H4 (cell line): Measurements from ENCODE around the gene PTPN22. TPM values are rescaled to one million over a fixed set of nuclear protein-coding genes. Genes with fewer than 3 reads are reported as not detected.

ENCODE experiments used
- DNase-seq: peaks from one replicate; pipeline ENCODE4 v3.0.0-alpha.2; 2015; ENCODE audit warnings: low spot score
- total RNA-seq: library from RNA; depleted of rRNA; stranded (reverse); fragments of >200 nt; shearing (Covaris generic); gene quantifications from 2 replicates; pipeline ENCODE4 v1.2.3, GENCODE V29; 2014

The PTPN22 gene
- total RNA-seq, 1 experiment from 2014 or later, result 0.62 TPM

DNA sequence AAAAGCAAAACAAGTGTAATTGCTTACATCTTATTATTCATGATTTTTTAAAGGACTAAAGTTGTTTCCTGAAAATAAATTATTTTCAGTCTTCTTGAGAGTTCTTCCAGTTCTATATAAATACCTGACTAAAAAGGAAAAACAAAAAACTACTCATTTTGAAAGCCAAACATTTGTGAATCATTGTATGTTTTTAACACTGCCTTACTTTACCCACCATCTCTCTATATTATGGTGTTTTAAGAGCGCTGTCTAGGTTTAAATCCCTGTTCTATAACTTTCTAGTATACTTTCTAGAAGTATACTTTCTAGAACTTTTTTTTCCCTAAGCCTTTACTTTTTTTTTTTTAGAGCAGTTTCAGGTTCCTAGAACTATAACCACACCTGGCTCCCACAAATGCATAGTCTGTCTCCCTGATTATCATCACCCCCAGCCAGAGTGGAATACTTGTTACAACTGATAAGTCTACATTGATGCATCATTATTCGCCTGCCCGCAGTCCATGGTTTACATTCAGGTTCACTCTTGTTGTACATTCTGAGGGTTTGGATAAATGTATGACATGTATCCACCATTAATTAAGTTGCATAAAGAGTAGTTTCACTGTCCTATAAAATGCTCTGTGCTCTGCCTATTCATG, 69.0 kb downstream of the PTPN22 start:
- no peak for DNase-seq

DNA sequence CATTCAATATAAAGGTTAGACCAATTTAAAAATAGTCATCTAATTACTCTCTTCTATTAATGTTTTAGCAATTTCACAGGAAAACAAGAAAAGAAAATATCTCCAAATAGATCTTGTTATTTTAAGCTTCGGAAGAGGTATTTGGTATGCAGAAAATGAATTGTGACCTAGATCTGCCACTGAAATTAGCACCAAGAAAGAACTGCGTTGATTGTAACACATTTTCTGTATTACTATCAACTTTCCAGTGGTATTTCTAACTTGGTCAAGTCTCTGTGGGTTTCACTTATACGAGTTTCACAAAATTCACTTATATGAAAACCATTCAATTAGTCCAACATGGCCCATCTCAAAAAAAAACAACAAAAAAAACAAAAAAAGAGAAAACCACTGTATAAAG, 71.0 kb downstream of the PTPN22 start:
- no peak for DNase-seq

DNA sequence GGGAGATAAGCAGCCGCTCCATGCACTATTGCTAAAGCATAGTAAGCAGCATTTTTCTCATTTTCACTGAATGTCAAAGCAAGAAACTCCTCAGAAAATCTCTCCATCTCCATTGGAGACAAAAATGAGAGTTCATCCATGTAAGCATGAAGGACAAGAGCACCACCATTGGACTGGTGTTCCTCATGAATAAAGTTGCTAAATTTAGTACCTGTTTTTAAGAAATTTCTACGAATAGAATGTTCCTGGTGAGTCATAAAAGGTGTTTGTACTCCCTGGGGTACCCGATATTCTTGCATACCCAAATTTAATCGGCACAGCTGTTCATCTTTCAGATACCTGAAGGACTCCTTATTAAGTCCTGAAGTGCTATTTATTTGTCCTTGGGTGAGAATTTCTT, 74.0 kb downstream of the PTPN22 start:
- DNase-seq, result no peak

GRCh38 chr1:113793878-113794834, 77.4 kb downstream of the PTPN22 start:
- no peak for DNase-seq

GRCh38 chr1:113792986-113793385, 78.5 kb downstream of the PTPN22 start:
- no peak for DNase-seq

DNA sequence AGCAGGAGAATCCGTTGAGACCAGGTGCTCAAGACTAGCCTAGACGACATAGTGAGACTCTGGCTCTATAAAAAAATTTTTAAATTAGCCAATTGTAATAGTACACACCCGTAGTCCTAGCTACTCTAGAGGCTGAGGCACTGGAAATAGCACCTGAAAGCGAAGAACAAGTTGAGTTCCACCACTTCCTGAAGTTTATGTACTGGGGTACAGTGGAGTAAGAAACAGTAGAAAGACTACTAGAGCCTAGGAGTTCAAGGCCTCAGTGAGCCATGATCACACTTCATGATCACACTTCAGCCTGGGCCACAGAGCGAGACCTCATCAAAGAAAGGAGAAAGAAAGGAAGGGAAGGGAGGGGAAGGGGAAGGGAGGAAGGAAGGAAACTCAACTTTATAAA, 79.0 kb downstream of the PTPN22 start:
- DNase-seq, result no peak

DNA sequence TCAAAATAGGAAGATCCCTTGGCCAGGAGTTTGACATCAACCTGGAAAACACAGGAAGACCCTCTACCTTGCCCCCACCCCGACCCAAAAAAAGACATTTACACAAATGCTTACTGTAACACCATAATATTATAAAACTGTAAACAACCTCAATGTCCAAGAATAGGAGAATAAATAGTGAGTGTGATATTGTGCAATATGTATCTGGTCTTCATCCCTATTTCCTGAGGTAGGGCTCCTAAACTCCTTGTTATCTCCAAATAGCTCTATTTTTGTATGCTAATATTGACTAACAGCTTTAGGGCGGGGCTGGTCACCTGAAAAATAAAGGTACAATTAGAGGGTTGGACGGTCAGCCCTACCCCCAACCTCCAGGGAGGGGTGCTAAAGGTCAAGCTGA, 82.7 kb downstream of the PTPN22 start:
- no peak for DNase-seq

DNA sequence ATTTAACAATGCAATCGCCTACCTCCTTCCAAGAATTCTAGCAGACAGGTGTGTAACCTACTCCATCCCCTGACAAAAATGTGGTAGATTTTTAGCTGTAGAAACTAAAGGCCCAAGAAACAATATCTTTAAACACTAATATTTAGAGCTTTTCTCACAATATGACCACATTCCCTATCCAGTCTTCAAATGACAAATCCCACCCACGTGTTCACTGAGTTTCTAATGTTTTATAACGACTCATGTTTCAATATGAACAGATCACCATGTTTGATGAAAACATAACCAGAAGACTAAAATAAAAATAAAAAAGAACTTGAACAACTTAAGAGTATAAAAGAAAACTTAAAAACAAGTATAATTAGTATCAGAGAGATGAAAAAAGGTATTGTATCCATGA, 83.8 kb downstream of the PTPN22 start:
- no peak for DNase-seq

DNA sequence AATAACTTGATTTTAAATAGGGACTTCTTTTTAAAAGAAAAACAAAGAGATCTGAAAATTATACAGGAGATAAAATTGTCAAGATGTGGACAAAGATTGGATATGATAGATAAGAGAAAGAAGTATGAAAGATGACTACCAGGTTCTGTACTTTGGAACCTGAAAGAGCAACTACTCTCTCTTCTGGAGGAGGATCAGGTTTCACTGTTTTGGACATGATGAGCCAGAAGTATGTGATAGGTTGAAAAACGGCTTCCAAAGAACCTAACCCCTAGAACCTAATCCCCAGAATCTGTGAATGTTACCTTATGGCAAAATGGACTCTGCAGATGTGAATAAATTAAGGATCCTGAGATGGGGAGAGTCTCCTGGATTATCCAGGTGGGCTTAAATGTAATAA, 85.4 kb downstream of the PTPN22 start:
- DNase-seq, result no peak

GRCh38 chr1:113784104-113784779, 87.3 kb downstream of the PTPN22 start:
- no peak for DNase-seq

DNA sequence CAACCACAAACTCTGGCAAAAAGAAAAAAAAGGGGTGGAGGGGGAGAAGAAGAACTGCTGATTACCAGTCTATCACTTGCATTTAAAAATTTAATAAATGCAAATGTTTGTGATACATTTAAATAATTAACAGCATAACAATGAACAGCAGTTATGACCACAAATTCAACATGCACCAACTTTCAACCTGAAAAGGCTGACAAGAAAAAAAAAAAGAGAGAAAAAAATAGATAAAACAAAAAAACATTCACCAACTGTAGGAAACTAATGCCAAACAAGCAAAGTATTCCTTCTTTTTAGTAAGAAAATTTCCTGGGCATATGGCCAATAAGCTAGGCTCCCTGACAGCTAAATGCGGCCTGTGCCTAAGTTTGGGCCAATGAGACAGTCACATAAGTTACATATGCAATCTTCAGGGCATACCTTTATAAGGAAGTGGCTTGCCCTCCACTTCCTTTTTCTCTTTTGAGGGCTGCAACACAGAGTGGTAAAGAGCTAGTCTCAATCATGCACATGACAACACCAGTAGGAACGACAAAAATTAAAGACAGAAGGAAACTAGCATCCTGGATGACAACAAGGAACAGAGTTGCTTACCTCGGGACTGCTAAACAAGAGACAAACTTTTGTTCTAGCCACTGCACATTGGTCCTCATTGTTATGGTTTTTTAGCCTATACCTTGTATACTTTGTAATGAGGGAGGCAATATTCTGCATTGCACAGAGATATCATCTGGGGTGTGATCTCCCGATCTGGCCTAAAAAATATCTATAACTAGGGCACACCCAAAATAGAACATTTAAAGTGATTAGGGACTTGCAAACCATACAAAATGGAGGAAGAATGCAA, 88.0 kb downstream of the PTPN22 start:
- DNase-seq, result no peak

- DNase-seq, result no peak
Observed at GRCh38 chr1:113782406-113782805, 89.1 kb downstream of the PTPN22 start.

DNA sequence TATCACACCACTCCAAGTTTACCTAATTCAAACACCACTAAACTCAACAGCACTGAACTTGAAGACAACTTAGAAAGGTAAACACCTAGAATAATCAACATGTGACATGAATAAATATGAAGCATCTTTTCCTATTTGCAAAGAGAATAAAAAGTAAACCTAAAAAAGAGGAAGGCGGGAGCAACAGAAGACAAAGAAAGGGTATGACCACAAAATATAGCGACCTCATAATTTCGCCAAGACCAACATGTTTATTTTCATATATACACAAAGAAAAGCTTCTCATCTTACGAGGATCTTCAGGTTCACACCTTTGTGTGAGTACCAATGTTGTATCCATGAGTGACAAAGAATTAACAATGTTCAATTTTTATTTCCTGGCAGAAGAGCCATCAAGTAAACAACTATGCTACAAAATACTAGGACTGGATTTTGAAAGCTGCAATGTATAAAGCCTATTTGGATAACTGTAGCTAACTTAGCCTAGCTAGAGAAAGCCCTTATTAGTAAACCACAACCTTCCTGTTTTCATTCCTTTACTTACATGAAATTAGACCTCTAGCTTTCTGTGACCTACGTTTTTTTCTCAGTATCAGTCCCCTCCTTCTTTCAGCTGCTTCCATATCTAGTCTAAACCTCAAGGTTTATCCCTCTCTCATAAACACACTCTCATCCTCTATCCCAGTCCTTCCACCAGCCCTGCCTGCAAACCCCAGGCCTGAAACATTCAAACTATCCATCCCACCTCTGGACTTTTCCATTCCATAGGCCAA, 91.0 kb downstream of the PTPN22 start:
- peak; percentile 6 for DNase-seq

DNA sequence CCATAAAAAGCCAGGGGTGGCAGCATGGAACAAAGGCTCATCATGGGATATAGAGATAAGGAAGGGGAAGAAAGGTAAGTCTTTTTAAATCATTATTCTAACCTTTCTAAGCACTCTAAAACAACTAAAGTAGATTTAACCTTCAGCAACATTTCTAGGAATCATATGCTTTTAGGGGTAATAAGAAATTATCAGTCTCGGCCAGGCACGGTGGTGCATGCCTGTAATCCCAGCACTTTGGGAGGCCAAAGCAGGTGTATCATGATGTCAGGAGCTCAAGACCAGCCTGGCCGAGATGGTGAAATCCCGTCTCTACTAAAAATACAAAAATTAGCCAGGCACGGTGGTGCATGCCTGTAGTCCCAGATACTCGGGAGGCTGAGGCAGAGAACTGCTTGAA, 92.0 kb downstream of the PTPN22 start:
- no peak for DNase-seq

GRCh38 chr1:113777561-113777960, 94.0 kb downstream of the PTPN22 start:
- no peak for DNase-seq

- no peak for DNase-seq
Observed at GRCh38 chr1:113770031-113770430, 101.5 kb downstream of the PTPN22 start.

GRCh38 chr1:113769601-113769970, 101.9 kb downstream of the PTPN22 start:
- no peak for DNase-seq

- no peak for DNase-seq
Observed at GRCh38 chr1:113768916-113769600, 102.5 kb downstream of the PTPN22 start.

DNA sequence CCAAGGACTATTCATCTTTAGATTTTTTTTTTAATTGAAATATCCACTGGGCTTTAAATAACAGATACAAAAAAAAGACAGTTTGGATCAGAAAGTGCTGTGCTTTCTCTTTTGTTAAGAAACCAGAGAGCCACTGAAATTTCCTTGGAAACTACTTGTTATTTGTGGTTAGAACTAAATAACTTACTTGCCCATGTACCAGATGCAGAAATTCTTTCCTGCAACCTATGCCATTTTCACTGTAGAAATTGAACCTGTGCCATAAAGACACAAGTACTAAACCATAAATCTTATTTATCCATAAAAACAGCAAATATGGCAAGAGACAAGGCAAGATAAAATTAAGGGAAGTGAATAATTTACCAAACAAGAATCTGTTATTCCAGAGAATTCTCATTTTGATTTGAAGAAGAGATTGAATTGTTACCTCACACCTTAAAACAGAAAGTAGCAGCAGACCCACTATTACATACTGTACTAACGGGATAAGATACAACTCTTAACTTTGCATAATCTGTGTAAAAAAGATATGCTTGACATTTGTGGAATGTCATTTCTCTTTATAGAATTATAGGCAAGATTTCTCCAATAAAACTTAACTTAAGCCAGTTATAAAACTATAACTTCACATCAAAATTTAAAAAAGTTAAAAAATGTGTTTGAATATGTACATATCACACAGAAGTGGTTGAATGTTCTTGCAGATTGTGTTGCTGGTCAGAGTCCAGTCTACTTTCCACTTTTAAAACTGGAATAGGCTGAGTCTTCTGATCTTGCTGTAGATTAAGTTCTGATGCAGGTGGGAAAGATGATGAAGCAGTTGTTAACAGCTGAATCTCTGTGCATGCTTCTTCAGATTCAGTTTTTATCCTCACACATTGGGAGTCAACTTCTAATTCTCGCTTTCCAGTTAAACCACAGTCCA, 105.9 kb downstream of the PTPN22 start:
- no peak for DNase-seq
